ENCODE data around the gene USP48. TPM values are rescaled to one million over a fixed set of nuclear protein-coding genes. Genes with fewer than 3 reads are reported as not detected.

The USP48 gene
- total and polyA plus RNA-seq, 2 of the 13 experiments (the other 11 are each of a cell fraction or from before 2014, with no cell fraction given), result 30.4 to 30.7 TPM

DNA sequence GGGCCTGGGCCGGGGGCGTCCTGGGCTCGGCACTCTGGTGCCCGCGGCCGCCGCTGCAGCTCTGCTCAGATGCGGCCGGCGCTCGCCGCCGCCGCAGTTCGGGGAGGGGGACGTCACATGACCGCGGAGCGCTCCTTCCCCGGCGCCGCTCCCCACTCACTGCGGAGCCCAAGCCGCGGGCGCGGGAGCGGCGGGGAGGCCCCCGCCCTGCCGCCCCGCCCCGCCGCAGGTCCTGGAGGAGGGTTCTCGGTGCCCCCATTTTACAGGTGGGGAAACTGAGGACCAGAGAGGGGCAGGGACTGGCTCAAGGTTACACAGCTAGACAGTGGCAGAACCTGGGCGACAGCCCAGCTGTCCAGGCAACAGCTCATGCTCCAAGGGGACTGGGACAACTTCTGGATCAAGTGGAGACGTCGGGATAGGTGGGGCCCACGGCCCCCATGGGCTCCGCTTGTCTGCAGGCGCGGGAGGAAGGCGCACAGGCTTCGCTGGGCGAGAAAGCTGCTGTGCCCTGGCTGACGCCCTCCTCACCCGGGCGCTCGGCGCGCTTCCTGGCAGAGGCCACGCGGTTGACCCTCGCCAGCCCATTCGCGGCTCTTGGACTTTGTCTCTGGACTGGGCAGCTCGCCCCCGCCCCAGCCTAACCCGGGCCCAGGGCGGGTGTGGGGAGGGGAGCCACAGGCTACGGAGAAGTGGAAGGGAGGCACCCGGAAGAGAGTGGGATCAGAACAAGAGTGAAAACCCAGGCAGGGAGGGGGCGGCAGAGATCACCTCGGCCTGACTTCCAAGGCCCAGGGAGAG, 113.5 kb downstream of the USP48 start, which contains the start of gene RAP1GAP (continued):
- TF ChIP-seq ARID5B (CRISPR knock-in tag; IDR thresholded peaks at IDR 0.05) (peak; percentile 85), PHF8 (CRISPR knock-in tag; IDR thresholded peaks at IDR 0.05) (peak; percentile 54), ZSCAN30 (CRISPR knock-in tag; IDR thresholded peaks at IDR 0.05) (no peak), PHF21A (CRISPR knock-in tag; IDR thresholded peaks at IDR 0.05) (peak; percentile 93), SMAD1 (CRISPR knock-in tag; IDR thresholded peaks at IDR 0.05; ENCODE audit: borderline replicate concordance, low read depth) (peak; percentile 80; the same call in 1 of the 2 replicates), FOXK2 (IDR thresholded peaks at IDR 0.05) (no peak), NR2F1 (CRISPR knock-in tag; IDR thresholded peaks at IDR 0.05) (peak; percentile 48 to 73; a peak in 3 of 4 replicates), ZBTB44 (CRISPR knock-in tag; IDR thresholded peaks at IDR 0.05) (no peak), ZNF407 (CRISPR knock-in tag; IDR thresholded peaks at IDR 0.05; ENCODE audit: not compliant biosample characterization) (peak; percentile 84), SIN3A (IDR thresholded peaks at IDR 0.05; ENCODE audit: borderline replicate concordance, low read depth, low read length) (peak; percentile 44; the same call in 1 of the 2 replicates), ZNF7 (CRISPR knock-in tag; IDR thresholded peaks at IDR 0.05) (peak; percentile 41; the same call in 1 of the 2 replicates), POLR2A (IDR thresholded peaks at IDR 0.05; ENCODE audit: insufficient read depth in 1 of 2, low read depth in 2 of 2, low read length in 2 of 2) (peak in 1 of 2 experiments; percentile 89; a peak in 2 of 4 replicates)
- TF ChIP-seq, protein P1, sequence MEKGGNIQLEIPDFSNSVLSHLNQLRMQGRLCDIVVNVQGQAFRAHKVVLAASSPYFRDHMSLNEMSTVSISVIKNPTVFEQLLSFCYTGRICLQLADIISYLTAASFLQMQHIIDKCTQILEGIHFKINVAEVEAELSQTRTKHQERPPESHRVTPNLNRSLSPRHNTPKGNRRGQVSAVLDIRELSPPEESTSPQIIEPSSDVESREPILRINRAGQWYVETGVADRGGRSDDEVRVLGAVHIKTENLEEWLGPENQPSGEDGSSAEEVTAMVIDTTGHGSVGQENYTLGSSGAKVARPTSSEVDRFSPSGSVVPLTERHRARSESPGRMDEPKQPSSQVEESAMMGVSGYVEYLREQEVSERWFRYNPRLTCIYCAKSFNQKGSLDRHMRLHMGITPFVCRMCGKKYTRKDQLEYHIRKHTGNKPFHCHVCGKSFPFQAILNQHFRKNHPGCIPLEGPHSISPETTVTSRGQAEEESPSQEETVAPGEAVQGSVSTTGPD (CRISPR knock-in tag; IDR thresholded peaks at IDR 0.05), result peak; percentile 72; the same call in 1 of the 2 replicates
